HEK293 (cell line): ENCODE results near the gene COX8A.

Experiments used
- GLIS1 ChIP-seq: fragments of 450-650 bp; formaldehyde crosslinking; IDR thresholded peaks from 2 replicates; pipeline ENCODE4 v1.5.1; 2016; ENCODE audit warnings: missing biosample characterization, missing genetic modification characterization
- GLIS2 ChIP-seq: fragments of 450-650 bp; formaldehyde crosslinking; IDR thresholded peaks from 2 replicates; pipeline ENCODE4 v1.5.1; 2016; ENCODE audit warnings: missing biosample characterization, missing genetic modification characterization
- KLF7 ChIP-seq: fragments of 450-650 bp; formaldehyde crosslinking; IDR thresholded peaks from 2 replicates; pipeline ENCODE4 v1.5.1; 2016; ENCODE audit warnings: missing biosample characterization, missing genetic modification characterization, borderline replicate concordance
- OSR2 ChIP-seq: fragments of 450-650 bp; formaldehyde crosslinking; IDR thresholded peaks from 2 replicates; pipeline ENCODE4 v1.5.1; 2016; ENCODE audit warnings: missing biosample characterization, missing genetic modification characterization
- SALL2 ChIP-seq: fragments of 450-650 bp; formaldehyde crosslinking; IDR thresholded peaks from 2 replicates; pipeline ENCODE4 v1.5.0; 2017; ENCODE audit warnings: missing biosample characterization, mild to moderate bottlenecking, missing genetic modification characterization, borderline replicate concordance
- SP7 ChIP-seq: fragments of 450-650 bp; formaldehyde crosslinking; IDR thresholded peaks from 2 replicates; pipeline ENCODE4 v1.5.1; 2016; ENCODE audit warnings: missing biosample characterization, missing genetic modification characterization
- YY2 ChIP-seq: fragments of 450-650 bp; formaldehyde crosslinking; IDR thresholded peaks from 2 replicates; pipeline ENCODE4 v1.5.1; 2016; ENCODE audit warnings: missing biosample characterization, missing genetic modification characterization
- ZBTB48 ChIP-seq: fragments of 450-650 bp; formaldehyde crosslinking; IDR thresholded peaks from 2 replicates; pipeline ENCODE4 v1.5.1; 2016; ENCODE audit warnings: missing biosample characterization, missing genetic modification characterization
- ZBTB7A ChIP-seq: fragments of 450-650 bp; formaldehyde crosslinking; IDR thresholded peaks from 2 replicates; pipeline ENCODE4 v1.5.1; 2016; ENCODE audit warnings: low read depth, missing biosample characterization, missing genetic modification characterization
- ZBTB8A ChIP-seq: fragments of 450-650 bp; formaldehyde crosslinking; IDR thresholded peaks from 2 replicates; pipeline ENCODE4 v1.5.1; 2016; ENCODE audit warnings: missing biosample characterization, missing genetic modification characterization
- ZFP41 ChIP-seq: fragments of 450-650 bp; formaldehyde crosslinking; IDR thresholded peaks from 2 replicates; pipeline ENCODE4 v1.5.1; 2016; ENCODE audit warnings: missing biosample characterization, missing genetic modification characterization, borderline replicate concordance
- ZNF146 ChIP-seq: fragments of 450-650 bp; formaldehyde crosslinking; IDR thresholded peaks from 2 replicates; pipeline ENCODE4 v1.5.1; 2016; ENCODE audit warnings: missing biosample characterization, missing genetic modification characterization
- ZNF175 ChIP-seq: fragments of 450-650 bp; formaldehyde crosslinking; IDR thresholded peaks from 2 replicates; pipeline ENCODE4 v1.5.1; 2016; ENCODE audit warnings: missing biosample characterization, missing genetic modification characterization
- ZNF280D ChIP-seq: fragments of 450-650 bp; formaldehyde crosslinking; IDR thresholded peaks from 2 replicates; pipeline ENCODE4 v1.5.1; 2016; ENCODE audit warnings: missing biosample characterization, missing genetic modification characterization
- ZNF292 ChIP-seq: fragments of 450-650 bp; formaldehyde crosslinking; IDR thresholded peaks from 2 replicates; pipeline ENCODE4 v1.5.1; 2016; ENCODE audit warnings: low read depth, missing biosample characterization, missing genetic modification characterization, borderline replicate concordance
- ZNF37A ChIP-seq: fragments of 450-650 bp; IDR thresholded peaks from 2 replicates; pipeline ENCODE4 v1.5.1; 2018; ENCODE audit warnings: missing biosample characterization, missing genetic modification characterization
- ZNF433 ChIP-seq: fragments of 450-650 bp; formaldehyde crosslinking; IDR thresholded peaks from 2 replicates; pipeline ENCODE4 v1.5.1; 2016; ENCODE audit warnings: missing biosample characterization, missing genetic modification characterization, low read depth
- ZNF473 ChIP-seq: fragments of 450-650 bp; formaldehyde crosslinking; IDR thresholded peaks from 2 replicates; pipeline ENCODE4 v1.5.1; 2017; ENCODE audit warnings: missing biosample characterization, missing genetic modification characterization
- ZNF501 ChIP-seq: fragments of 450-650 bp; formaldehyde crosslinking; IDR thresholded peaks from 2 replicates; pipeline ENCODE4 v1.5.1; 2016; ENCODE audit warnings: missing biosample characterization, missing genetic modification characterization
- ZNF510 ChIP-seq: fragments of 450-650 bp; formaldehyde crosslinking; IDR thresholded peaks from 2 replicates; pipeline ENCODE4 v1.5.1; 2018; ENCODE audit warnings: mild to moderate bottlenecking, missing genetic modification characterization, missing biosample characterization; ENCODE audit not compliant: insufficient replicate concordance
- ZNF530 ChIP-seq: fragments of 450-650 bp; formaldehyde crosslinking; IDR thresholded peaks from 2 replicates; pipeline ENCODE4 v1.5.1; 2016; ENCODE audit warnings: low read depth, missing biosample characterization, missing genetic modification characterization
- ZNF544 ChIP-seq: fragments of 450-650 bp; formaldehyde crosslinking; IDR thresholded peaks from 2 replicates; pipeline ENCODE4 v1.5.0; 2017; ENCODE audit warnings: missing biosample characterization, missing genetic modification characterization
- ZNF549 ChIP-seq: fragments of 450-650 bp; IDR thresholded peaks from 2 replicates; pipeline ENCODE4 v1.5.1; 2018; ENCODE audit warnings: missing biosample characterization, missing genetic modification characterization, mild to moderate bottlenecking, inconsistent platforms, moderate library complexity
- ZNF580 ChIP-seq: fragments of 450-650 bp; formaldehyde crosslinking; IDR thresholded peaks from 2 replicates; pipeline ENCODE4 v1.5.1; 2016; ENCODE audit warnings: missing biosample characterization, missing genetic modification characterization
- ZNF654 ChIP-seq: fragments of 450-650 bp; formaldehyde crosslinking; IDR thresholded peaks from 2 replicates; pipeline ENCODE4 v1.5.1; 2016; ENCODE audit warnings: low read depth, missing biosample characterization, missing genetic modification characterization
- ZNF747 ChIP-seq: fragments of 450-650 bp; formaldehyde crosslinking; IDR thresholded peaks from 2 replicates; pipeline ENCODE4 v1.5.1; 2016; ENCODE audit warnings: missing biosample characterization, missing genetic modification characterization
- ZNF843 ChIP-seq: fragments of 450-650 bp; formaldehyde crosslinking; IDR thresholded peaks from 2 replicates; pipeline ENCODE4 v1.5.1; 2016; ENCODE audit warnings: missing biosample characterization, missing genetic modification characterization
- TF ChIP-seq, protein P1 (sequence below): fragments of 450-650 bp; formaldehyde crosslinking; IDR thresholded peaks from 2 replicates; pipeline ENCODE4 v1.5.1; 2016; ENCODE audit warnings: missing biosample characterization, missing genetic modification characterization
- TF ChIP-seq, protein P2 (sequence below): fragments of 450-650 bp; formaldehyde crosslinking; IDR thresholded peaks from 2 replicates; pipeline ENCODE4 v1.5.1; 2017; ENCODE audit warnings: missing biosample characterization, missing genetic modification characterization
- TF ChIP-seq, protein P3 (sequence below): fragments of 450-650 bp; formaldehyde crosslinking; IDR thresholded peaks from 2 replicates; pipeline ENCODE4 v1.5.1; 2016; ENCODE audit warnings: missing biosample characterization, missing genetic modification characterization
- TF ChIP-seq, protein P4 (sequence below): fragments of 450-650 bp; formaldehyde crosslinking; IDR thresholded peaks from 2 replicates; pipeline ENCODE4 v1.5.1; 2017; ENCODE audit warnings: missing biosample characterization, missing genetic modification characterization

The COX8A gene

DNA sequence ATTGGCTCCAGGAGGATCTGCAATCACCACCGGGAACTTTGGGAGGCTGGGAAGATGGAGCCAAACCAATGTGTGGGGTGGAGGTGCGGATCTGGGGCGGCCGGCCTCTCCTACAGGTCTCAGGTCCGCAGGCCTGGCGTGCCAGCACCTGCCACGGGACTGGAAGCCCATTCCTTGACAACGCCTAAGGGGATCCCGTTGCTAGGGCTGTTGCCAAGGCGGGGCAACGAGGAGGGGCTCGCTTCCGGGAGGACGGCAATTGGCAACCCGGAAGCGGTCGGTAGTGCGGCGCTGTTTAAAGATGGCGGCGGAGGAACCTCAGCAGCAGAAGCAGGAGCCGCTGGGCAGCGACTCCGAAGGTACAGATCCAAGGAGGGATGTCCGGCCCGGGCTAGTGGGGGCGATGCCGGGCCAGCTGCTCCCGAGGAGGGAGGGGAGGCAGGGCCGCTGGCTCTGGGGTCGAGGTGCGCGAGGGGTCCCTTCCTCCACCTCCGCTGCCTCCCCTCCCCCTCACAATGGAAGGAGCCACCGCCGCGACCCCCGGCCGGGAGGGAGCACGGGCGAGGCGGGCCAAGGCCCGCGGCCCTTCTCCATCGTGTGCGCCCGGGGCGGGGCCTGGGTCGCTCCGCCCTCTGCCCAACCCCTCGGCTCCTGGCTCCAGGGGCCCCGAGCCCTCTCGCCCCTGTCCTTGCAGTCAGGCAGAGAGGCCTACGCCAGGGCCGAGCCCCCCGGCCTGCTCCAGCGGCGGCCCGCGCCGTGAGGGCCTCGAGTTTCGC lies 11.9 kb downstream of the COX8A start, which contains the start of gene OTUB1 (continued):
- TF ChIP-seq ZNF175 (no peak), ZNF292 (tag by site-specific recombination) (no peak), OSR2 (tag by site-specific recombination) (peak; percentile 63), ZBTB48 (tag by site-specific recombination) (0 out of 2 replicates have a peak, but pooled peaks have one; percentile 31), ZNF146 (tag by site-specific recombination) (no peak), ZBTB7A (tag by site-specific recombination) (peak; percentile 75; the same call in 1 of the 2 replicates), ZNF549 (tag by site-specific recombination) (no peak), ZBTB8A (tag by site-specific recombination) (no peak), ZNF654 (no peak), ZNF544 (tag by site-specific recombination) (no peak), ZNF580 (tag by site-specific recombination) (peak; percentile 36; the same call in 1 of the 2 replicates), ZNF37A (tag by site-specific recombination) (no peak), ZNF433 (tag by site-specific recombination) (no peak), GLIS1 (tag by site-specific recombination) (peak; percentile 51; the same call in 1 of the 2 replicates), GLIS2 (peak; percentile 60), KLF7 (tag by site-specific recombination) (peak; percentile 70; the same call in 1 of the 2 replicates), ZNF473 (tag by site-specific recombination) (no peak), ZNF501 (tag by site-specific recombination) (no peak), ZNF747 (tag by site-specific recombination) (no peak), ZNF280D (tag by site-specific recombination) (no peak), YY2 (peak; percentile 94), SP7 (tag by site-specific recombination) (peak; percentile 64), ZFP41 (tag by site-specific recombination) (no peak), SALL2 (tag by site-specific recombination) (no peak), ZNF843 (tag by site-specific recombination) (peak; percentile 52; the same call in 1 of the 2 replicates), ZNF530 (tag by site-specific recombination) (no peak), ZNF510 (tag by site-specific recombination) (no peak)
- TF ChIP-seq, protein P1, sequence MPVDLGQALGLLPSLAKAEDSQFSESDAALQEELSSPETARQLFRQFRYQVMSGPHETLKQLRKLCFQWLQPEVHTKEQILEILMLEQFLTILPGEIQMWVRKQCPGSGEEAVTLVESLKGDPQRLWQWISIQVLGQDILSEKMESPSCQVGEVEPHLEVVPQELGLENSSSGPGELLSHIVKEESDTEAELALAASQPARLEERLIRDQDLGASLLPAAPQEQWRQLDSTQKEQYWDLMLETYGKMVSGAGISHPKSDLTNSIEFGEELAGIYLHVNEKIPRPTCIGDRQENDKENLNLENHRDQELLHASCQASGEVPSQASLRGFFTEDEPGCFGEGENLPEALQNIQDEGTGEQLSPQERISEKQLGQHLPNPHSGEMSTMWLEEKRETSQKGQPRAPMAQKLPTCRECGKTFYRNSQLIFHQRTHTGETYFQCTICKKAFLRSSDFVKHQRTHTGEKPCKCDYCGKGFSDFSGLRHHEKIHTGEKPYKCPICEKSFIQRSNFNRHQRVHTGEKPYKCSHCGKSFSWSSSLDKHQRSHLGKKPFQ (tag by site-specific recombination) = no peak
- TF ChIP-seq, protein P2, sequence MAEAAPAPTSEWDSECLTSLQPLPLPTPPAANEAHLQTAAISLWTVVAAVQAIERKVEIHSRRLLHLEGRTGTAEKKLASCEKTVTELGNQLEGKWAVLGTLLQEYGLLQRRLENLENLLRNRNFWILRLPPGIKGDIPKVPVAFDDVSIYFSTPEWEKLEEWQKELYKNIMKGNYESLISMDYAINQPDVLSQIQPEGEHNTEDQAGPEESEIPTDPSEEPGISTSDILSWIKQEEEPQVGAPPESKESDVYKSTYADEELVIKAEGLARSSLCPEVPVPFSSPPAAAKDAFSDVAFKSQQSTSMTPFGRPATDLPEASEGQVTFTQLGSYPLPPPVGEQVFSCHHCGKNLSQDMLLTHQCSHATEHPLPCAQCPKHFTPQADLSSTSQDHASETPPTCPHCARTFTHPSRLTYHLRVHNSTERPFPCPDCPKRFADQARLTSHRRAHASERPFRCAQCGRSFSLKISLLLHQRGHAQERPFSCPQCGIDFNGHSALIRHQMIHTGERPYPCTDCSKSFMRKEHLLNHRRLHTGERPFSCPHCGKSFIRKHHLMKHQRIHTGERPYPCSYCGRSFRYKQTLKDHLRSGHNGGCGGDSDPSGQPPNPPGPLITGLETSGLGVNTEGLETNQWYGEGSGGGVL (tag by site-specific recombination) = peak; percentile 17; the same call in 1 of the 2 replicates
- TF ChIP-seq, protein P3, sequence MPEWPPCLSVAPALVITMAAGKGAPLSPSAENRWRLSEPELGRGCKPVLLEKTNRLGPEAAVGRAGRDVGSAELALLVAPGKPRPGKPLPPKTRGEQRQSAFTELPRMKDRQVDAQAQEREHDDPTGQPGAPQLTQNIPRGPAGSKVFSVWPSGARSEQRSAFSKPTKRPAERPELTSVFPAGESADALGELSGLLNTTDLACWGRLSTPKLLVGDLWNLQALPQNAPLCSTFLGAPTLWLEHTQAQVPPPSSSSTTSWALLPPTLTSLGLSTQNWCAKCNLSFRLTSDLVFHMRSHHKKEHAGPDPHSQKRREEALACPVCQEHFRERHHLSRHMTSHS (tag by site-specific recombination) = no peak
- TF ChIP-seq, protein P4, sequence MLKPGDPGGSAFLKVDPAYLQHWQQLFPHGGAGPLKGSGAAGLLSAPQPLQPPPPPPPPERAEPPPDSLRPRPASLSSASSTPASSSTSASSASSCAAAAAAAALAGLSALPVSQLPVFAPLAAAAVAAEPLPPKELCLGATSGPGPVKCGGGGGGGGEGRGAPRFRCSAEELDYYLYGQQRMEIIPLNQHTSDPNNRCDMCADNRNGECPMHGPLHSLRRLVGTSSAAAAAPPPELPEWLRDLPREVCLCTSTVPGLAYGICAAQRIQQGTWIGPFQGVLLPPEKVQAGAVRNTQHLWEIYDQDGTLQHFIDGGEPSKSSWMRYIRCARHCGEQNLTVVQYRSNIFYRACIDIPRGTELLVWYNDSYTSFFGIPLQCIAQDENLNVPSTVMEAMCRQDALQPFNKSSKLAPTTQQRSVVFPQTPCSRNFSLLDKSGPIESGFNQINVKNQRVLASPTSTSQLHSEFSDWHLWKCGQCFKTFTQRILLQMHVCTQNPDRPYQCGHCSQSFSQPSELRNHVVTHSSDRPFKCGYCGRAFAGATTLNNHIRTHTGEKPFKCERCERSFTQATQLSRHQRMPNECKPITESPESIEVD = no peak
